Measurements from ENCODE around the gene AKR1A1. TPM values are rescaled to one million over a fixed set of nuclear protein-coding genes. Genes with fewer than 3 reads are reported as not detected.

Gene AKR1A1
- total RNA-seq, 1 donor from 2014 or later, result 154 TPM

DNA sequence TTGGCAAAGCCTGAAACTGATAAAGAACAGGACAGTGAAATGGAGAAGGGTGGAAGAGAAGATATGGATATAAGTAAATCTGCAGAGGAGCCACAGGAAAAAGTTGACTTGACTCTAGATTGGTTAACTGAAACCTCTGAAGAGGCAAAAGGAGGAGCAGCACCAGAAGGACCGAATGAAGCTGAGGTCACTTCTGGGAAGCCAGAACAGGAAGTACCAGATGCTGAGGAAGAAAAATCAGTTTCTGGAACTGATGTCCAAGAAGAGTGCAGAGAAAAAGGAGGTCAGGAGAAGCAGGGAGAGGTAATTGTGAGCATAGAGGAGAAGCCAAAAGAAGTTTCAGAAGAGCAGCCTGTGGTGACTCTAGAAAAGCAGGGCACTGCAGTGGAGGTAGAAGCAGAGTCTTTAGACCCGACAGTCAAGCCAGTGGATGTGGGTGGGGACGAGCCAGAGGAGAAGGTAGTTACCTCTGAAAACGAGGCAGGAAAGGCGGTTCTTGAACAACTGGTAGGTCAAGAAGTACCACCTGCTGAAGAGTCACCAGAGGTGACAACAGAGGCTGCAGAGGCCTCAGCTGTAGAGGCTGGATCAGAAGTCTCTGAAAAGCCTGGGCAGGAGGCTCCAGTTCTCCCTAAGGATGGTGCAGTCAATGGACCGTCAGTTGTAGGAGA lies 56.9 kb downstream of the AKR1A1 start:
- Mint-ChIP-seq H3K4me1 (ENCODE audit: low read depth) (peaks cover 11% of the 10 kb centered on the region), H3K36me3 (ENCODE audit: low read depth) (peaks cover 18% of the 10 kb centered on the region), H3K4me3 (ENCODE audit: unreplicated experiment) (no peak overlapping the region), H3K9me3 (ENCODE audit: low read depth) (no peaks in the 10 kb centered on the region), H3K27me3 (ENCODE audit: low read depth) (no peaks in the 10 kb centered on the region), H3K27ac (ENCODE audit: unreplicated experiment) (no peak overlapping the region)
- DNase-seq (ENCODE audit: low spot score), result no peak
- TF ChIP-seq, protein P1, sequence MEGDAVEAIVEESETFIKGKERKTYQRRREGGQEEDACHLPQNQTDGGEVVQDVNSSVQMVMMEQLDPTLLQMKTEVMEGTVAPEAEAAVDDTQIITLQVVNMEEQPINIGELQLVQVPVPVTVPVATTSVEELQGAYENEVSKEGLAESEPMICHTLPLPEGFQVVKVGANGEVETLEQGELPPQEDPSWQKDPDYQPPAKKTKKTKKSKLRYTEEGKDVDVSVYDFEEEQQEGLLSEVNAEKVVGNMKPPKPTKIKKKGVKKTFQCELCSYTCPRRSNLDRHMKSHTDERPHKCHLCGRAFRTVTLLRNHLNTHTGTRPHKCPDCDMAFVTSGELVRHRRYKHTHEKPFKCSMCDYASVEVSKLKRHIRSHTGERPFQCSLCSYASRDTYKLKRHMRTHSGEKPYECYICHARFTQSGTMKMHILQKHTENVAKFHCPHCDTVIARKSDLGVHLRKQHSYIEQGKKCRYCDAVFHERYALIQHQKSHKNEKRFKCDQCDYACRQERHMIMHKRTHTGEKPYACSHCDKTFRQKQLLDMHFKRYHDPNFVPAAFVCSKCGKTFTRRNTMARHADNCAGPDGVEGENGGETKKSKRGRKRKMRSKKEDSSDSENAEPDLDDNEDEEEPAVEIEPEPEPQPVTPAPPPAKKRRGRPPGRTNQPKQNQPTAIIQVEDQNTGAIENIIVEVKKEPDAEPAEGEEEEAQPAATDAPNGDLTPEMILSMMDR (IDR thresholded peaks at IDR 0.05), result no peak

DNA sequence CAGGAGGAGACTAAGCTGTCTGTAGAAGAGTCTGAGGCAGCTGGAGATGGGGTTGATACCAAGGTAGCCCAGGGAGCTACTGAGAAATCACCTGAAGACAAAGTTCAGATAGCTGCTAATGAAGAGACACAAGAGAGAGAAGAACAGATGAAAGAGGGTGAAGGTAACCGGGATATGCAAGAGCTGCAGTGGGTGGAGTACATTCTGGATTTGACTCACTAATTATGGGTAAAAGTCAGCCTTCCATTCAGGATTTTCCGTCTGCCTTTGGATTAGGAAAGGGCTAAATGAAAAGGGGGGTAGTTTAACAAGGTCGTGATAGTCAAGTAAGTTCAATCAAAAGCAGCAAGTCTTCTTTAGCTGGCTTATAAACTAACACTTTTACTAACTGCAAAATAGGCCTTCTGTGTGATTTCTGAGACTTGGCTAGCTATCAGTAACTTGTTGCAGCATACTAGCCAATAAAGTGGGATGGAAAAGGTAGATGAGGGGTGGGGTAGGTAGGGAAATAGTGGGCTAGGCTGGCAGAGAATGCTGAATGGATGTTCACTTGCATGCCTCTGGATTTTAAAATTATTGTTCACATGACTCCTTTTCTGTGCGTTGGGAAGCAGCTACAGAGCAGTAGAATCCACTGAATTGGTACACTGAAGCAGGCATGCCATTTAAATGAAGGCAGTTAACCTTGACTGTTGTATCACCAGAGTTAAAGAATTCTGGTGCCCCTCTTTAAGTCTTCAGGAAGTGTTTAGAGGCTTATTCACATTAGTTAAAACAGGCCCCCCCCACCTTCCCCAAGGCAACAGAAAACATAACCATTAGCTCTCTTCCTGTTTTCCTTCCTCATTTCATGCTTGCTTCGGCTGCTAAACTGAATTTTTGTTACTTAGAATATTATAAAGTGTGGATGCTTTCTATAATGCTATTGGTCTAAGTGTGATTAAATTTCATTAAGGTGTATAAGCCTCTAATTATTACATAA lies 57.8 kb downstream of the AKR1A1 start:
- Mint-ChIP-seq H3K36me3 (ENCODE audit: low read depth) (peaks cover 20% of the 10 kb centered on the region), H3K27me3 (ENCODE audit: low read depth) (no peaks in the 10 kb centered on the region), H3K27ac (ENCODE audit: unreplicated experiment) (peak overlapping the region; percentile 2), H3K4me3 (ENCODE audit: unreplicated experiment) (no peak overlapping the region), H3K4me1 (ENCODE audit: low read depth) (peaks cover 6% of the 10 kb centered on the region), H3K9me3 (ENCODE audit: low read depth) (no peaks in the 10 kb centered on the region)
- DNase-seq (ENCODE audit: low spot score), result no peak
- TF ChIP-seq, protein P1 (IDR thresholded peaks at IDR 0.05), result no peak

DNA sequence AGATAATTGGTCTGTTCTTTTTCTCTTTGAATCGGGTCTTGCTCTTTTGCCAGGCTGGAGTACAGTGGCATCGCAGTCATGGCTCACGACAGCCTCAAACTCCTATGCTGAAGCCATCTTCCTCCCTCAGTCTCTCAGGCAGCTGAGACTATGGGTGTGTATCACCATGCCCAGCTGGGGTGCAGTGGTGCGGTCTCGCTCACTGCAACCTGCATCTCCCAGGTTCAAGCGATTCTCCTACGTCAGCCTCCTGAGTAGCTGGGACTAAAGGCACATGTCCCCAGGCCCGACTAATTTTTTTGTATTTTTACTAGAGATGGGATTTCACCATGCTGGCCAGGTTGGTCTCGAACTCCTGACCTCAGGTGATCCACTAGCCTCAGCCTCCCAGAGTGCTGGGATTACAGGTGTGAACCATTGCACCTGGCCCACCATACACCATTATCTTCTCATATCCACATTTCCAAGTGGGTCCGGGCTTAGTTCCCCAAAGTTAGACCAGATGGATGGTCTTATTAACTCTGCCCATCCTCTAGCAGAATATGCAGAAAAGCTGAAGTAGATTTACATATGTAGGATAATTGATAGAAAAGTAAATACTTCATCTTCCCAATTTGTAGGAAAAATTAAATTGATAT lies 60.1 kb downstream of the AKR1A1 start:
- Mint-ChIP-seq H3K4me3 (ENCODE audit: unreplicated experiment) (no peak overlapping the region), H3K27me3 (ENCODE audit: low read depth) (no peaks in the 10 kb centered on the region), H3K9me3 (ENCODE audit: low read depth) (no peaks in the 10 kb centered on the region), H3K36me3 (ENCODE audit: low read depth) (peaks cover 26% of the 10 kb centered on the region), H3K27ac (ENCODE audit: unreplicated experiment) (no peak overlapping the region), H3K4me1 (ENCODE audit: low read depth) (peaks cover 6% of the 10 kb centered on the region)
- no peak for DNase-seq (ENCODE audit: low spot score)
- TF ChIP-seq, protein P1 (IDR thresholded peaks at IDR 0.05), result no peak

DNA sequence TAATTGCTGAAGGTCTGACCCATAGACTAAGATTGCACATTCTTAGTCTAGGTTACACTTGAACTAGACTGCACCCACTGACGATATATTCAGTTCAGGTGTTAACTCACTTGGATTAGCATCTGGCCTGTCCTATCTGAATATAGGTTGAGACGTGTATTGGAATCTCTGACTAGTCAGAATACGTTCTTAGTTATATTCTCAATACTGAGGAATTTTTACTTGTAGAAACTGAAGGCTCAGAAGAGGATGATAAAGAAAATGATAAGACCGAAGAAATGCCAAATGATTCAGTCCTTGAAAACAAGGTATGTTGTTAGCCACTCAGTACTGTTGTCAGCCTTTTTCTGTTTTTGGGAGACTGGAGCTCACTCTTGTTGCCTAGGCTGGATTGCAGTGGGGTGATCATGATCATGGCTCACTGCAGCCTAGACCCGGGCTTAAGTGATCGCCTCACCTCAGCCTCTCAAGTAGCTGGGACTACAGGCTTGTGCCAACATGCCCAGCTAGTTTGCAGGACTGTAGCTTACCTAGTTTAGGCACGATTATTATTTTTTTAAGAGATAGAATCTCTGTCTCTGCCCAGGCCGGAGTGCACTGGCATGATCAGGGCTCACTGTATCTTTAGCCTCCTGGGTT lies 62.4 kb downstream of the AKR1A1 start:
- Mint-ChIP-seq H3K4me3 (ENCODE audit: unreplicated experiment) (no peak overlapping the region), H3K36me3 (ENCODE audit: low read depth) (peaks cover 25% of the 10 kb centered on the region), H3K27me3 (ENCODE audit: low read depth) (no peaks in the 10 kb centered on the region), H3K4me1 (ENCODE audit: low read depth) (peaks cover 5% of the 10 kb centered on the region), H3K27ac (ENCODE audit: unreplicated experiment) (no peak overlapping the region), H3K9me3 (ENCODE audit: low read depth) (no peaks in the 10 kb centered on the region)
- no peak for DNase-seq (ENCODE audit: low spot score)
- TF ChIP-seq, protein P1 (IDR thresholded peaks at IDR 0.05), result no peak
